HepG2 (cell line): ENCODE measurements around the gene IRS1. TPM values are rescaled to one million over a fixed set of nuclear protein-coding genes. Genes with fewer than 3 reads are reported as not detected.

Source experiments
- ATAC-seq: fragments of 200-7000 bp; cut with Tn5 transposase; 3 replicates; pipeline ENCODE4 v1.9.1; 2020; ENCODE audit warnings: mild to moderate bottlenecking, moderate library complexity
- BruUV-seq: library from RNA; stranded (reverse); fragments of 400-500 nt; replicated peaks from 2 replicates; lab custom pipeline; 2021; lab: Mats Ljungman, UMichigan
- CTCF ChIA-PET: fragments of 300-600 bp; formaldehyde crosslinking; extraction: SDS; loops from one replicate; lab custom pipeline; 2021; ENCODE audit warnings: low total read pairs, inconsistent platforms, low intra/inter-chr PET ratio; lab: Yijun Ruan, JAX
- POLR2A ChIA-PET: fragments of 350-600 bp; sonication (Branson Sonifier 250); formaldehyde crosslinking; loops from one replicate; lab custom pipeline; 2020; ENCODE audit warnings: antibody characterized with exemption, inconsistent platforms; lab: Yijun Ruan, JAX
- DNase-seq: peaks from one replicate; pipeline ENCODE4 v3.0.0-alpha.2; 2015; ENCODE audit warnings: low spot score
- FAIRE-seq: peaks from 3 replicates; lab custom pipeline; 2011; peaks lifted over from hg19 to GRCh38; lab: Jason Lieb, UNC
- H2AFZ ChIP-seq: one replicate; pipeline ENCODE4 v1.6.1; 2011; ENCODE audit warnings: low read length, inconsistent platforms
- H3K27ac ChIP-seq: fragments of 300-600 bp; 3 replicates; pipeline ENCODE4 v1.8.0; 2011; ENCODE audit warnings: mixed run types, mild to moderate bottlenecking, mixed read lengths, low read length, inconsistent platforms; ENCODE audit not compliant: insufficient read depth; ENCODE audit errors: extremely low read length
- H3K27me3 ChIP-seq, 2 experiments: fragments of 200-600 bp in 1 of 2; 2 replicates in 1 of 2; 3 replicates in 1 of 2; pipeline versions ENCODE4 v1.6.0 to v1.8.0; 2011; ENCODE audit warnings: low read length in 2 of 2, mild to moderate bottlenecking in 2 of 2, moderate library complexity in 2 of 2, inconsistent platforms in 1 of 2; ENCODE audit not compliant: insufficient read depth in 2 of 2, control insufficient read depth in 1 of 2
- H3K36me3 ChIP-seq, 2 experiments: fragments of 200-600 bp in 1 of 2; replicated peaks in 1 of 2; 2 replicates in 1 of 2; 3 replicates in 1 of 2; pipeline versions ENCODE4 v1.5.1 to v1.8.0; 2011; ENCODE audit warnings: low read length in 2 of 2, inconsistent platforms in 1 of 2; ENCODE audit not compliant: insufficient read depth in 2 of 2, control insufficient read depth in 1 of 2
- H3K4me1 ChIP-seq: 2 replicates; pipeline ENCODE4 v1.5.1; 2012; ENCODE audit warnings: low read length, inconsistent platforms; ENCODE audit not compliant: insufficient read depth
- H3K4me2 ChIP-seq: 2 replicates; pipeline ENCODE4 v1.6.0; 2011; ENCODE audit warnings: low read depth, low read length, inconsistent platforms
- H3K4me3 ChIP-seq, 3 experiments: fragments of 200-600 bp in 1 of 3; sonication (generic), shearing (Covaris generic) in 1 of 3; replicated peaks in 1 of 3; 2 replicates each; pipeline ENCODE4 v1.5.1; 2011 to 2016; ENCODE audit warnings: low read length in 3 of 3, inconsistent platforms in 2 of 3, low read depth in 2 of 3, mild to moderate bottlenecking in 2 of 3, control low read depth in 1 of 3, mixed read lengths in 1 of 3; ENCODE audit not compliant: insufficient read depth in 1 of 3
- H3K79me2 ChIP-seq: one replicate; pipeline ENCODE4 v1.6.1; 2011; ENCODE audit warnings: low read length, inconsistent platforms; ENCODE audit not compliant: insufficient read depth
- H3K9ac ChIP-seq: 2 replicates; pipeline ENCODE4 v1.6.0; 2011; ENCODE audit warnings: mild to moderate bottlenecking, low read depth, low read length, inconsistent platforms; ENCODE audit not compliant: insufficient read depth
- H3K9me3 ChIP-seq: 2 replicates; pipeline ENCODE4 v1.5.1; 2012; ENCODE audit warnings: mild to moderate bottlenecking, low read length
- H4K20me1 ChIP-seq: 2 replicates; pipeline ENCODE4 v1.6.0; 2011; ENCODE audit warnings: inconsistent platforms, mild to moderate bottlenecking, low read length, moderate library complexity; ENCODE audit not compliant: insufficient read depth
- ARNT ChIP-seq: fragments of 450-650 bp; IDR thresholded peaks from 2 replicates; pipeline ENCODE4 v1.6.1; 2017
- BATF2 ChIP-seq: sonication (generic); formaldehyde crosslinking; IDR thresholded peaks from 2 replicates; pipeline ENCODE4 v1.8.0; 2022; ENCODE audit warnings: mild to moderate bottlenecking, missing genetic modification reagents, moderate library complexity
- CTCF ChIP-seq: sonication (generic); formaldehyde crosslinking; IDR thresholded peaks from 2 replicates; pipeline ENCODE4 v1.5.0; 2020; ENCODE audit warnings: mild to moderate bottlenecking, missing genetic modification reagents, moderate library complexity
- HNRNPL ChIP-seq: fragments of 200-400 bp; formaldehyde crosslinking; IDR thresholded peaks from 2 replicates; pipeline ENCODE4 v1.6.1; 2017; ENCODE audit warnings: mild to moderate bottlenecking, low read depth, low read length
- MAZ ChIP-seq, 2 experiments: sonication (generic) in 1 of 2; formaldehyde crosslinking in 1 of 2; IDR thresholded peaks; 2 replicates each; pipeline versions ENCODE4 v1.5.0 to v1.6.1; 2012 to 2020; ENCODE audit warnings: low read depth in 2 of 2, mild to moderate bottlenecking in 2 of 2, borderline replicate concordance in 1 of 2, improper control_type of control experiment in 1 of 2, low read length in 1 of 2, missing genetic modification reagents in 1 of 2, moderate library complexity in 1 of 2
- MEIS1 ChIP-seq: sonication (generic); formaldehyde crosslinking; IDR thresholded peaks from 2 replicates; pipeline ENCODE4 v1.9.0; 2021; ENCODE audit warnings: mild to moderate bottlenecking, missing genetic modification reagents, moderate library complexity, borderline replicate concordance
- MLX ChIP-seq: IDR thresholded peaks from 2 replicates; pipeline ENCODE4 v1.6.1; 2016
- RAD21 ChIP-seq: fragments of 450-650 bp; formaldehyde crosslinking; IDR thresholded peaks from 2 replicates; pipeline ENCODE4 v1.5.0; 2020; ENCODE audit warnings: mild to moderate bottlenecking
- RBM39 ChIP-seq: fragments of 200-400 bp; formaldehyde crosslinking; IDR thresholded peaks from one replicate; pipeline ENCODE4 v1.6.1; 2018; ENCODE audit warnings: antibody characterized with exemption, mild to moderate bottlenecking, low read depth, low read length; ENCODE audit not compliant: poor library complexity, severe bottlenecking
- TRIM22 ChIP-seq: fragments of 450-650 bp; IDR thresholded peaks from 2 replicates; pipeline ENCODE4 v1.6.1; 2017
- ZC3H13 ChIP-seq: sonication (generic); formaldehyde crosslinking; IDR thresholded peaks from 2 replicates; pipeline ENCODE4 v1.8.1; 2023; ENCODE audit warnings: mild to moderate bottlenecking, missing genetic modification reagents, moderate library complexity
- ZMYM4 ChIP-seq: sonication (generic); formaldehyde crosslinking; IDR thresholded peaks from 2 replicates; pipeline ENCODE4 v1.8.1; 2023; ENCODE audit warnings: mild to moderate bottlenecking, missing genetic modification reagents
- ZNF225 ChIP-seq: sonication (generic); formaldehyde crosslinking; IDR thresholded peaks from 2 replicates; pipeline ENCODE4 v1.4.0; 2020; ENCODE audit warnings: mild to moderate bottlenecking, missing genetic modification reagents
- ZNF280B ChIP-seq: sonication (generic); formaldehyde crosslinking; IDR thresholded peaks from 2 replicates; pipeline ENCODE4 v1.5.0; 2020; ENCODE audit warnings: missing genetic modification reagents, mild to moderate bottlenecking, borderline replicate concordance
- ZNF768 ChIP-seq: sonication (generic); formaldehyde crosslinking; IDR thresholded peaks from 2 replicates; pipeline ENCODE4 v1.4.0; 2020; ENCODE audit warnings: missing genetic modification reagents
- WGBS: methylation state at CpG from one replicate; pipeline ENCODE4 v1.1.6; 2017; ENCODE audit warnings: low lambda C conversion rate; 5-methylcytosine and 5-hydroxymethylcytosine counted together
- in situ Hi-C: cut with HindIII; loops from 2 replicates; pipeline ENCODE4 v1.10.0; 2017; ENCODE audit warnings: low pct_unique_long_range_greater_than_20kb; ENCODE audit not compliant: extremely low pct_ligation_motif_present
- intact Hi-C: fragments of 100-400 bp; cut with micrococcal nuclease; formaldehyde crosslinking; loops from one replicate; pipeline ENCODE4 v1.10.0; 2022; ENCODE audit not compliant: unreplicated experiment
- polyA plus RNA-seq, 8 experiments: library from polyadenylated mRNA; depleted of rRNA in 3 of 8; stranded (reverse) in 7 of 8; unstranded in 1 of 8; fragments of >200 nt; fragmentation: Illumina TruSeq in 4 of 8; extraction: Trizol in 4 of 8; gene quantifications; 2 replicates each; pipeline versions ENCODE4 v1.2.1 to v1.2.3, GENCODE V29; 2011 to 2016; ENCODE audit warnings: low read depth in 4 of 8, missing spikeins in 1 of 8, mixed read lengths in 1 of 8; ENCODE audit not compliant: insufficient read depth in 1 of 8
- total RNA-seq, 5 experiments: library from RNA; depleted of rRNA; stranded (reverse); fragments of >200 nt; fragmentation: Illumina TruSeq; extraction: Trizol; gene quantifications; 2 replicates each; pipeline ENCODE4 v1.2.3, GENCODE V29; 2016; ENCODE audit warnings: low read depth in 1 of 5

The IRS1 gene
- total and polyA plus RNA-seq, 2 of the 13 experiments (the other 11 are each of a cell fraction or from before 2014, with no cell fraction given): 8.7 to 9.0 TPM

GRCh38 chr2:226796840-226797288 is 2.8 kb downstream of the IRS1 start:
- no peak overlapping the region for H2AFZ ChIP-seq
- peaks cover 86% of the 10 kb centered on the region for H3K4me1 ChIP-seq
- peak overlapping the region; percentile 77; the same call in 1 of the 2 replicates for H3K4me2 ChIP-seq
- in situ Hi-C loops: loop anchor here (10.0 kb wide), 3 partner anchors 62 to 582 kb away; no protein-coding TSS in a partner anchor
- BruUV-seq: TSS peak; percentile 15
- 96% methylated on average over 16 of the region's 17 CpGs for WGBS
- CTCF ChIA-PET: no interaction called here
- no peaks in the 10 kb centered on the region; a peak in 1 of 5 replicates for H3K36me3 ChIP-seq
- no peaks in the 10 kb centered on the region for H4K20me1 ChIP-seq
- DNase-seq (no peak), ATAC-seq (no peak), FAIRE-seq (no peak)
- no peaks in the 10 kb centered on the region for H3K9me3 ChIP-seq
- H3K27ac ChIP-seq: no peak overlapping the region
- POLR2A ChIA-PET: interaction anchor here (1.1 to 1.5 kb wide), 2 partner anchors 318 kb away, joined by 3 to 4 read pairs; no protein-coding TSS in a partner anchor
- H3K27me3 ChIP-seq: no peaks in the 10 kb centered on the region
- H3K4me3 ChIP-seq: no peak overlapping the region; a peak in 1 of 6 replicates
- peaks cover 63% of the 10 kb centered on the region for H3K79me2 ChIP-seq
- H3K9ac ChIP-seq: no peak overlapping the region
- intact Hi-C loops: no loop called here
- TF ChIP-seq TRIM22 (no peak), RAD21 (peak; percentile 58; the same call in 1 of the 2 replicates), RBM39 (peak; percentile 10), MLX (no peak), ARNT (no peak), BATF2 (peak; percentile 42; the same call in 1 of the 2 replicates), ZMYM4 (CRISPR knock-in tag) (peak; percentile 23; the same call in 1 of the 2 replicates), MAZ (IDR thresholded peaks at IDR 0.05; ENCODE audit: borderline replicate concordance, low read depth, low read length) (no peak), MAZ (CRISPR knock-in tag; IDR thresholded peaks at IDR 0.05; ENCODE audit: low read depth) (peak; percentile 14; the same call in 1 of the 2 replicates), MEIS1 (CRISPR knock-in tag) (no peak), HNRNPL (0 out of 2 replicates have a peak, but pooled peaks have one; percentile 58), ZNF225 (0 out of 2 replicates have a peak, but pooled peaks have one; percentile 12), ZNF768 (peak; percentile 22; the same call in 1 of the 2 replicates), ZC3H13 (CRISPR knock-in tag) (peak; percentile 92), CTCF (peak; percentile 65), ZNF280B (CRISPR knock-in tag) (peak; percentile 11; the same call in 1 of the 2 replicates)
